ENCODE results near the gene MRPL46. TPM values are rescaled to one million over a fixed set of nuclear protein-coding genes. Genes with fewer than 3 reads are reported as not detected.

MRPL46 gene
- total RNA-seq, 2 donors from 2014 or later: 24.5 TPM

- H3K36me3 ChIP-seq (ENCODE audit: control insufficient read depth, insufficient read depth, low read length): no peaks in the 10 kb centered on the region
- Mint-ChIP-seq H3K9me3 (no peaks in the 10 kb centered on the region), H3K36me3 (ENCODE audit: low read depth) (no peaks in the 10 kb centered on the region), H3K27ac (no peak overlapping the region), H3K27me3 (ENCODE audit: insufficient read depth) (peaks cover 81% of the 10 kb centered on the region), H3K4me3 (no peak overlapping the region), H3K4me1 (peaks cover 18% of the 10 kb centered on the region)
- H3K4me3 ChIP-seq (ENCODE audit: low read length): no peak overlapping the region
- H3K4me1 ChIP-seq (ENCODE audit: control insufficient read depth, insufficient read depth, low read length): no peaks in the 10 kb centered on the region
- no peak overlapping the region for H3K9ac ChIP-seq (ENCODE audit: extremely low read depth, low read length, poor library complexity, severe bottlenecking)
- H3K9me3 ChIP-seq (ENCODE audit: control insufficient read depth, low read length): no peaks in the 10 kb centered on the region
- 93 to 100% methylated on average over 2 to 10 of the region's 12 CpGs for WGBS, 2 experiments (ENCODE audit: insufficient coverage in 1 of 2, insufficient read length in 1 of 2)
- DNase-seq: no peak
- H3K27ac ChIP-seq (ENCODE audit: low read depth, low read length): no peak overlapping the region
- TF ChIP-seq CTCF (conservative IDR thresholded peaks at IDR 0.05): peak; percentile 20
- H3K27me3 ChIP-seq (ENCODE audit: control insufficient read depth, insufficient read depth, low read length, poor library complexity, severe bottlenecking): peaks cover 78% of the 10 kb centered on the region
Measured at GRCh38 chr15:88428805-88429605, 38.2 kb downstream of the MRPL46 start.

GRCh38 chr15:88428053-88428452 lies 39.1 kb downstream of the MRPL46 start:
- no peaks in the 10 kb centered on the region for H3K9me3 Mint-ChIP-seq
- Histone ChIP-seq H3K36me3 (ENCODE audit: control insufficient read depth, insufficient read depth, low read length) (no peaks in the 10 kb centered on the region), H3K27me3 (ENCODE audit: control insufficient read depth, insufficient read depth, low read length, poor library complexity, severe bottlenecking) (peaks cover 70% of the 10 kb centered on the region), H3K9me3 (ENCODE audit: control insufficient read depth, low read length) (no peaks in the 10 kb centered on the region), H3K27ac (ENCODE audit: low read depth, low read length) (no peak overlapping the region), H3K4me1 (ENCODE audit: control insufficient read depth, insufficient read depth, low read length) (no peaks in the 10 kb centered on the region), H3K9ac (ENCODE audit: extremely low read depth, low read length, poor library complexity, severe bottlenecking) (no peak overlapping the region), H3K4me3 (ENCODE audit: low read length) (no peak overlapping the region)
- DNase-seq: no peak
- peaks cover 83% of the 10 kb centered on the region for H3K27me3 Mint-ChIP-seq (ENCODE audit: insufficient read depth)
- 59 to 70% methylated on average over 7 to 9 of the region's 9 CpGs for WGBS, 2 experiments (ENCODE audit: insufficient coverage in 1 of 2, insufficient read length in 1 of 2)
- TF ChIP-seq CTCF (conservative IDR thresholded peaks at IDR 0.05): no peak
- H3K4me3 Mint-ChIP-seq: no peak overlapping the region
- H3K27ac Mint-ChIP-seq: no peak overlapping the region
- peaks cover 14% of the 10 kb centered on the region for H3K4me1 Mint-ChIP-seq
- no peaks in the 10 kb centered on the region for H3K36me3 Mint-ChIP-seq (ENCODE audit: low read depth)

GRCh38 chr15:88426304-88426703 lies 40.9 kb downstream of the MRPL46 start:
- no peak overlapping the region for H3K27ac Mint-ChIP-seq
- Histone ChIP-seq H3K9me3 (ENCODE audit: control insufficient read depth, low read length) (no peaks in the 10 kb centered on the region), H3K27me3 (ENCODE audit: control insufficient read depth, insufficient read depth, low read length, poor library complexity, severe bottlenecking) (peaks cover 74% of the 10 kb centered on the region), H3K4me3 (ENCODE audit: low read length) (no peak overlapping the region), H3K36me3 (ENCODE audit: control insufficient read depth, insufficient read depth, low read length) (no peaks in the 10 kb centered on the region), H3K27ac (ENCODE audit: low read depth, low read length) (no peak overlapping the region), H3K4me1 (ENCODE audit: control insufficient read depth, insufficient read depth, low read length) (no peaks in the 10 kb centered on the region), H3K9ac (ENCODE audit: extremely low read depth, low read length, poor library complexity, severe bottlenecking) (no peak overlapping the region)
- DNase-seq: no peak
- H3K9me3 Mint-ChIP-seq: no peaks in the 10 kb centered on the region
- H3K27me3 Mint-ChIP-seq (ENCODE audit: insufficient read depth): peaks cover 84% of the 10 kb centered on the region
- no peak overlapping the region for H3K4me3 Mint-ChIP-seq
- peaks cover 14% of the 10 kb centered on the region for H3K4me1 Mint-ChIP-seq
- TF ChIP-seq CTCF (conservative IDR thresholded peaks at IDR 0.05): no peak
- no peaks in the 10 kb centered on the region for H3K36me3 Mint-ChIP-seq (ENCODE audit: low read depth)
- WGBS, 2 experiments (ENCODE audit: insufficient coverage in 1 of 2, insufficient read length in 1 of 2): 87 to 88% methylated on average over 1 to 2 of the region's 2 CpGs

Measured in endodermal cell (in vitro differentiated cells).